HG03558 (cell line): ENCODE data around the gene KDM5C.

Experiments
- ATAC-seq: cut with Tn5 transposase; IDR thresholded peaks from one replicate; pipeline ENCODE4 v1.9.1; 2021; ENCODE audit warnings: moderate number of reproducible peaks; ENCODE audit not compliant: unreplicated experiment; ENCODE audit errors: extremely low read depth

Gene KDM5C

GRCh38 chrX:53224860-53225797 lies at the start of gene KDM5C:
Gene KDM5C, minus strand, starts transcription at chrX:53225207. Its CDS starts 318 bp downstream, at chrX:53224889.
- peak; percentile 64 for ATAC-seq

- no peak for ATAC-seq
Observed at GRCh38 chrX:53272808-53273337, 47.9 kb upstream of the KDM5C start.

GRCh38 chrX:53269536-53270107 lies 44.6 kb upstream of the KDM5C start:
- ATAC-seq = no peak

GRCh38 chrX:53268173-53268572 lies 43.2 kb upstream of the KDM5C start:
- no peak for ATAC-seq

- no peak for ATAC-seq
Observed at GRCh38 chrX:53266914-53267313, 41.9 kb upstream of the KDM5C start.

GRCh38 chrX:53265771-53266574 lies 41.0 kb upstream of the KDM5C start:
- ATAC-seq = no peak

GRCh38 chrX:53263597-53264094 lies 38.6 kb upstream of the KDM5C start:
- no peak for ATAC-seq

GRCh38 chrX:53262918-53263394 lies 37.9 kb upstream of the KDM5C start:
- no peak for ATAC-seq

GRCh38 chrX:53262189-53262917 lies 37.3 kb upstream of the KDM5C start:
- no peak for ATAC-seq

- ATAC-seq = no peak
Observed at GRCh38 chrX:53261355-53261972, 36.5 kb upstream of the KDM5C start.

GRCh38 chrX:53260836-53261235 lies 35.8 kb upstream of the KDM5C start:
- ATAC-seq = no peak

- ATAC-seq = no peak
Observed at GRCh38 chrX:53257670-53258423, 32.8 kb upstream of the KDM5C start.

GRCh38 chrX:53257166-53257565 lies 32.2 kb upstream of the KDM5C start:
- no peak for ATAC-seq

GRCh38 chrX:53256446-53257041 lies 31.5 kb upstream of the KDM5C start:
- no peak for ATAC-seq

- ATAC-seq = no peak
Observed at GRCh38 chrX:53255738-53256191, 30.8 kb upstream of the KDM5C start.

GRCh38 chrX:53254570-53255461 lies 29.8 kb upstream of the KDM5C start:
- ATAC-seq = no peak
